IMR-90 (cell line): Measurements from ENCODE around the gene VWA8. TPM values are rescaled to one million over a fixed set of nuclear protein-coding genes. Genes with fewer than 3 reads are reported as not detected.

Experiments
- ATAC-seq: fragments of 200-7000 bp; cut with Tn5 transposase; 2 replicates; pipeline ENCODE4 v1.9.1; 2020; ENCODE audit warnings: low read depth, mild to moderate bottlenecking, moderate library complexity
- BruUV-seq: library from RNA; stranded (reverse); fragments of 400-500 nt; replicated peaks from 2 replicates; lab custom pipeline; 2021; lab: Mats Ljungman, UMichigan
- CTCF ChIA-PET: fragments of 300-600 bp; formaldehyde crosslinking; extraction: SDS; loops from one replicate; lab custom pipeline; 2021; ENCODE audit warnings: antibody characterized with exemption; lab: Yijun Ruan, JAX
- POLR2A ChIA-PET: fragments of 300-600 bp; sonication (Branson Sonifier 250); formaldehyde crosslinking; loops from one replicate; lab custom pipeline; 2022; ENCODE audit warnings: antibody characterized with exemption; ENCODE audit not compliant: unreplicated experiment; lab: Charles Lee
- DNase-seq: peaks from one replicate; pipeline ENCODE4 v3.0.0; 2013
- H2AFZ ChIP-seq: replicated peaks from 2 replicates; pipeline ENCODE3; 2013; ENCODE audit warnings: low read length, mild to moderate bottlenecking; ENCODE audit not compliant: poor library complexity
- H2AK5ac ChIP-seq: 2 replicates; pipeline ENCODE4 v1.6.1; 2013; ENCODE audit warnings: low read depth, low read length, inconsistent platforms
- H2AK9ac ChIP-seq: replicated peaks from 2 replicates; pipeline ENCODE3; 2013; ENCODE audit warnings: mild to moderate bottlenecking, low read depth, low read length, moderate library complexity; ENCODE audit not compliant: poor library complexity
- H2BK120ac ChIP-seq: 2 replicates; pipeline ENCODE4 v1.6.1; 2013; ENCODE audit warnings: low read depth, low read length, inconsistent platforms
- H2BK15ac ChIP-seq: 3 replicates; pipeline ENCODE4 v1.6.1; 2013; ENCODE audit warnings: low read depth, low read length, inconsistent platforms
- H2BK20ac ChIP-seq: 2 replicates; pipeline ENCODE4 v1.6.1; 2013; ENCODE audit warnings: low read depth, mild to moderate bottlenecking, inconsistent platforms, low read length, moderate library complexity
- H2BK5ac ChIP-seq: 2 replicates; pipeline ENCODE4 v1.6.1; 2013; ENCODE audit warnings: mild to moderate bottlenecking, low read depth, low read length, inconsistent platforms; ENCODE audit not compliant: poor library complexity, severe bottlenecking
- H3K14ac ChIP-seq: replicated peaks from 2 replicates; pipeline ENCODE4 v1.6.1; 2013; ENCODE audit warnings: low read depth, low read length, inconsistent platforms
- H3K18ac ChIP-seq: 2 replicates; pipeline ENCODE4 v1.6.1; 2013; ENCODE audit warnings: low read depth, low read length, control low read depth
- H3K23ac ChIP-seq: 2 replicates; pipeline ENCODE4 v1.6.1; 2013; ENCODE audit warnings: low read depth, low read length, inconsistent platforms
- H3K27ac ChIP-seq: 2 replicates; pipeline ENCODE4 v1.5.1; 2013; ENCODE audit warnings: mild to moderate bottlenecking, control low read depth, low read length; ENCODE audit not compliant: insufficient read depth
- H3K27me3 ChIP-seq: 2 replicates; pipeline ENCODE4 v1.6.1; 2013; ENCODE audit warnings: low read length; ENCODE audit not compliant: control insufficient read depth, insufficient read depth
- H3K36me3 ChIP-seq: 2 replicates; pipeline ENCODE4 v1.6.1; 2013; ENCODE audit warnings: low read length, mixed read lengths; ENCODE audit not compliant: control insufficient read depth, insufficient read depth
- H3K4ac ChIP-seq: 2 replicates; pipeline ENCODE4 v1.6.1; 2013; ENCODE audit warnings: low read depth, low read length, inconsistent platforms
- H3K4me1 ChIP-seq: 2 replicates; pipeline ENCODE4 v1.6.1; 2013; ENCODE audit warnings: low read length, mixed read lengths; ENCODE audit not compliant: control insufficient read depth, insufficient read depth
- H3K4me2 ChIP-seq: 2 replicates; pipeline ENCODE4 v1.6.1; 2013; ENCODE audit warnings: low read depth, mild to moderate bottlenecking, control low read depth, low read length, moderate library complexity
- H3K4me3 ChIP-seq: 2 replicates; pipeline ENCODE4 v1.5.1; 2013; ENCODE audit warnings: low read depth, mild to moderate bottlenecking, control low read depth, low read length, moderate library complexity; ENCODE audit not compliant: insufficient read depth
- H3K56ac ChIP-seq: 2 replicates; pipeline ENCODE4 v1.6.1; 2013; ENCODE audit warnings: low read length, inconsistent platforms; ENCODE audit not compliant: insufficient read depth; ENCODE audit errors: extremely low read depth
- H3K79me1 ChIP-seq, 2 experiments: 2 replicates each; pipeline ENCODE4 v1.6.1; 2013; ENCODE audit warnings: low read length in 2 of 2, inconsistent platforms in 1 of 2, low read depth in 1 of 2
- H3K9ac ChIP-seq: 2 replicates; pipeline ENCODE4 v1.6.1; 2013; ENCODE audit warnings: low read depth, low read length, control low read depth
- H3K9me1 ChIP-seq: 2 replicates; pipeline ENCODE4 v1.6.1; 2013; ENCODE audit warnings: low read length, inconsistent platforms; ENCODE audit not compliant: insufficient read depth
- H3K9me3 ChIP-seq: 2 replicates; pipeline ENCODE4 v1.6.1; 2013; ENCODE audit warnings: low read length; ENCODE audit not compliant: control insufficient read depth, insufficient read depth
- H4K20me1 ChIP-seq: 2 replicates; pipeline ENCODE4 v1.6.1; 2013; ENCODE audit warnings: low read length, inconsistent platforms; ENCODE audit not compliant: insufficient read depth
- H4K5ac ChIP-seq: 2 replicates; pipeline ENCODE4 v1.6.1; 2013; ENCODE audit warnings: mild to moderate bottlenecking, low read depth, low read length, control low read depth
- H4K8ac ChIP-seq, 2 experiments: 2 replicates each; pipeline ENCODE4 v1.6.1; 2013; ENCODE audit warnings: low read depth in 2 of 2, low read length in 2 of 2, control low read depth in 1 of 2, inconsistent platforms in 1 of 2
- H4K91ac ChIP-seq: 2 replicates; pipeline ENCODE4 v1.6.1; 2013; ENCODE audit warnings: low read depth, low read length, inconsistent platforms; ENCODE audit not compliant: insufficient read depth
- BHLHE40 ChIP-seq: fragments of 150-350 bp; IDR thresholded peaks from 2 replicates; pipeline ENCODE4 v1.6.1; 2016; ENCODE audit warnings: mild to moderate bottlenecking, low read depth, low read length
- CEBPB ChIP-seq: IDR thresholded peaks from 2 replicates; pipeline ENCODE4 v1.6.1; 2012; ENCODE audit warnings: low read depth, low read length, improper control_type of control experiment
- MXI1 ChIP-seq: IDR thresholded peaks from 2 replicates; pipeline ENCODE4 v1.6.1; 2012; ENCODE audit warnings: low read depth, mild to moderate bottlenecking, low read length, moderate library complexity, borderline replicate concordance
- NFE2L2 ChIP-seq: fragments of 150-350 bp; IDR thresholded peaks from 2 replicates; pipeline ENCODE4 v1.6.1; 2016; ENCODE audit warnings: low read depth, mild to moderate bottlenecking, low read length
- POLR2A ChIP-seq: IDR thresholded peaks from 2 replicates; pipeline ENCODE4 v1.6.1; 2012; ENCODE audit warnings: mild to moderate bottlenecking, low read depth, low read length
- RAD21 ChIP-seq: IDR thresholded peaks from 2 replicates; pipeline ENCODE4 v1.6.1; 2012; ENCODE audit warnings: low read length, improper control_type of control experiment
- RCOR1 ChIP-seq: IDR thresholded peaks from 2 replicates; pipeline ENCODE4 v1.6.1; 2012; ENCODE audit warnings: mild to moderate bottlenecking, low read length, improper control_type of control experiment; ENCODE audit not compliant: insufficient replicate concordance
- RFX5 ChIP-seq: IDR thresholded peaks from 2 replicates; pipeline ENCODE4 v1.8.0; 2012; ENCODE audit warnings: low read depth, mild to moderate bottlenecking, low read length, moderate library complexity
- SMC3 ChIP-seq: fragments of 150-350 bp; IDR thresholded peaks from 2 replicates; pipeline ENCODE4 v1.6.1; 2016; ENCODE audit warnings: low read depth, mild to moderate bottlenecking, antibody characterized with exemption, low read length, moderate library complexity
- WGBS, 2 experiments: methylation state at CpG; one replicate each; pipeline versions ENCODE4 v1.1.5 to v1.1.7; 2013; ENCODE audit warnings: missing lambda C conversion rate in 2 of 2; ENCODE audit not compliant: insufficient read length in 1 of 2; ENCODE audit errors: extremely low coverage in 2 of 2; 5-methylcytosine and 5-hydroxymethylcytosine counted together
- dilution Hi-C: fragments of 300-500 bp; cut with HindIII; formaldehyde crosslinking; loops from one replicate; pipeline ENCODE4 v1.14.3; 2018; ENCODE audit warnings: low sequenced_read_pairs; ENCODE audit not compliant: unreplicated experiment
- in situ Hi-C: fragments of 300-500 bp; cut with MboI; formaldehyde crosslinking; loops from 3 replicates; pipeline ENCODE4 v1.14.3; 2019; ENCODE audit warnings: low sequenced_read_pairs, inconsistent platforms, mixed read lengths
- intact Hi-C: fragments of 100-400 bp; cut with micrococcal nuclease; formaldehyde crosslinking; loops from 2 replicates; pipeline ENCODE4 v1.10.0; 2022
- polyA plus RNA-seq, 3 experiments: library from polyadenylated mRNA; depleted of rRNA; stranded (reverse); fragments of >200 nt; gene quantifications; 2 replicates each; pipeline ENCODE4 v1.2.3, GENCODE V29; 2012; ENCODE audit warnings: low replicate concordance in 1 of 3
- total RNA-seq: library from RNA; depleted of rRNA; stranded (reverse); fragments of >200 nt; gene quantifications from 2 replicates; pipeline ENCODE4 v1.2.3, GENCODE V29; 2012
- TF ChIP-seq, protein P1 (sequence below): fragments of 150-350 bp; IDR thresholded peaks from 2 replicates; pipeline ENCODE4 v1.6.1; 2016; ENCODE audit warnings: low read depth, mild to moderate bottlenecking, low read length, moderate library complexity, borderline replicate concordance

The VWA8 gene
- total and polyA plus RNA-seq, 2 of the 4 experiments (the other 2 are of a cell fraction), result 5.9 to 18.3 TPM

DNA sequence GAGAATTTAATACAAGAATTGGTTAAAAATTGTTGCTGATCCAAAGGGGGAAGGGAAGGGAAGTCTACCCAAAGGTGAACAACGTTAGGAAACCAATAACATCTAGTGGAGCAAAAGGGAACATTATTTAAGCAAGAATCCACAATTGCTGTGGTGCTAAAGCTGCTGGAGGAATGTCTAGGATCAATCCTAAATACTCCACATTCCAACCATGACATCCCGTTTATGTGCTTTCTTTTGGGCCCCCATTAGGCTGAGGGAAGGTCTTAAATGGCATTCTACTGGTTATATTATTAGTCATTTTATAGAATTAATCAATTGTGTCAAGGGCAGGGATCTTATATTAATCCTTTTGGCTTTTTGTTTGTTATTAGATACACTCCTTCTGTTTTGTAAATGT lies 39.9 kb upstream of the VWA8 start:
- Histone ChIP-seq H4K5ac (no peak overlapping the region), H3K23ac (no peak overlapping the region), H3K56ac (no peak overlapping the region), H2BK5ac (no peak overlapping the region), H4K20me1 (no peaks in the 10 kb centered on the region), H3K14ac (no peak overlapping the region), H3K79me1 (no peaks in the 10 kb centered on the region), H3K4ac (no peak overlapping the region), H3K9me1 (no peaks in the 10 kb centered on the region; the same call in 1 of the 2 replicates), H2AFZ (no peak overlapping the region), H3K18ac (no peak overlapping the region), H4K91ac (no peak overlapping the region), H2AK5ac (no peak overlapping the region), H3K4me1 (peaks cover 6% of the 10 kb centered on the region; the same call in 1 of the 2 replicates), H3K36me3 (no peaks in the 10 kb centered on the region), H3K27ac (no peak overlapping the region), H3K9me3 (no peaks in the 10 kb centered on the region), H2AK9ac (no peak overlapping the region), H3K9ac (no peak overlapping the region), H3K27me3 (no peaks in the 10 kb centered on the region), H4K8ac (no peak overlapping the region), H2BK15ac (no peak overlapping the region), H3K4me3 (no peak overlapping the region), H2BK120ac (no peak overlapping the region), H2BK20ac (no peak overlapping the region), H3K4me2 (no peak overlapping the region)
- WGBS, 2 experiments, result no CpG with 5 or more reads among the region's 2 CpGs
- DNase-seq (no peak), ATAC-seq (peak; percentile 24)
- CTCF ChIA-PET, result interaction anchor here (1.0 kb wide), 1 partner anchor 333 kb away, joined by 3 read pairs; no protein-coding TSS in a partner anchor
- POLR2A ChIA-PET, result interaction anchor here (0.5 kb wide), 1 partner anchor 544 kb away, joined by 3 read pairs; the partner anchor contains the start of gene RGCC
- no TSS peak for BruUV-seq
- dilution Hi-C loops, result no loop called here
- TF ChIP-seq RFX5, result no peak
- no peak for TF ChIP-seq POLR2A
- TF ChIP-seq, protein P1, sequence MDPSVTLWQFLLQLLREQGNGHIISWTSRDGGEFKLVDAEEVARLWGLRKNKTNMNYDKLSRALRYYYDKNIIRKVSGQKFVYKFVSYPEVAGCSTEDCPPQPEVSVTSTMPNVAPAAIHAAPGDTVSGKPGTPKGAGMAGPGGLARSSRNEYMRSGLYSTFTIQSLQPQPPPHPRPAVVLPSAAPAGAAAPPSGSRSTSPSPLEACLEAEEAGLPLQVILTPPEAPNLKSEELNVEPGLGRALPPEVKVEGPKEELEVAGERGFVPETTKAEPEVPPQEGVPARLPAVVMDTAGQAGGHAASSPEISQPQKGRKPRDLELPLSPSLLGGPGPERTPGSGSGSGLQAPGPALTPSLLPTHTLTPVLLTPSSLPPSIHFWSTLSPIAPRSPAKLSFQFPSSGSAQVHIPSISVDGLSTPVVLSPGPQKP, result no peak
- TF ChIP-seq NFE2L2, result no peak
- no peak for TF ChIP-seq BHLHE40
- TF ChIP-seq RAD21, result no peak
- no peak for TF ChIP-seq CEBPB
- TF ChIP-seq SMC3, result no peak
- TF ChIP-seq RCOR1, result no peak
- TF ChIP-seq MXI1, result no peak
- intact Hi-C loops, result loop anchor here (1.0 to 2.0 kb wide), 2 partner anchors 40 kb away; partner anchors contain the start of gene VWA8
- in situ Hi-C loops, result no loop called here
